Erythroblast (primary cell): ENCODE data around the gene KRTAP26-1.

ENCODE experiments used
- DNase-seq, 2 experiments: peaks; one replicate each; lab custom pipeline; 2025; lab: John Stamatoyannopoulos, UW
- GATA1 ChIP-seq: IDR thresholded peaks from 2 replicates; pipeline ENCODE4 v1.6.1; 2011; ENCODE audit warnings: low read depth, mild to moderate bottlenecking, control low read depth, low read length, moderate library complexity
- POLR2A ChIP-seq: IDR thresholded peaks from 2 replicates; pipeline ENCODE4 v1.6.1; 2011; ENCODE audit warnings: mild to moderate bottlenecking, low read length

Gene KRTAP26-1

GRCh38 chr21:30332681-30333080 is 12.6 kb upstream of the KRTAP26-1 start:
- DNase-seq: no peak
- TF ChIP-seq POLR2A (no peak), GATA1 (no peak)

GRCh38 chr21:30329203-30329875 is 9.2 kb upstream of the KRTAP26-1 start:
- TF ChIP-seq GATA1: no peak
- TF ChIP-seq POLR2A: no peak
- DNase-seq: no peak

GRCh38 chr21:30326390-30326789 is 6.3 kb upstream of the KRTAP26-1 start:
- DNase-seq: no peak
- TF ChIP-seq GATA1 (no peak), POLR2A (no peak)

GRCh38 chr21:30315701-30316100 is 4.4 kb downstream of the KRTAP26-1 start:
- no peak for DNase-seq
- no peak for TF ChIP-seq GATA1
- no peak for TF ChIP-seq POLR2A

GRCh38 chr21:30306884-30307283 is 13.2 kb downstream of the KRTAP26-1 start:
- TF ChIP-seq POLR2A (no peak), GATA1 (no peak)
- no peak for DNase-seq

DNA sequence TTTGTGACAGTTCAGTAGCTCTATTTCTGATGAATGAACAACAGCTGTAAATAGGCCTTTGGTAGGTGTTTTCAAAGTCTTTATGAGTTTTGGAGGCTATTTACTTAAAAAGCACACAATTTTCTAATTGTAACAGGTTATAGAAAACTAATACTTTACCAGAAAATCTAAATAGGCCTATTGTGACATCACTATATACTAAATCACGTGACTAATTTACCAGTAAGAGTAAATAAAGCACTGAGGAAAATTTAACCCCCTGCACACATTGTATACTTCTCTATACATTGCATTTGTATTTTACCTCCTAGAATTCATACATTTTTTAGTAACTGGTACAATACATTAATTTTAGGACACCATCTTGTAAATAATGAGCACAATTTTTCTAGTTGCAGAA is 15.0 kb downstream of the KRTAP26-1 start:
- no peak for DNase-seq
- TF ChIP-seq GATA1 (no peak), POLR2A (no peak)

GRCh38 chr21:30289215-30289614 is 30.9 kb downstream of the KRTAP26-1 start, which contains the start of gene KRTAP25-1:
Gene KRTAP25-1, minus strand, starts transcription at chr21:30289514. Its CDS starts 24 bp downstream, at chr21:30289490.
- DNase-seq: no peak
- no peak for TF ChIP-seq GATA1
- TF ChIP-seq POLR2A: no peak

GRCh38 chr21:30282850-30283249 is 37.3 kb downstream of the KRTAP26-1 start, which contains the start of gene KRTAP24-1:
Gene KRTAP24-1, minus strand, starts transcription at chr21:30282950. Its CDS starts 18 bp downstream, at chr21:30282932.
- DNase-seq: no peak
- no peak for TF ChIP-seq POLR2A

GRCh38 chr21:30271611-30272010 is 48.5 kb downstream of the KRTAP26-1 start:
- no peak for DNase-seq
- TF ChIP-seq GATA1 (no peak), POLR2A (no peak)

- no peak for DNase-seq
- TF ChIP-seq GATA1: no peak
- TF ChIP-seq POLR2A: no peak
Observed at GRCh38 chr21:30271156-30271555, 49.0 kb downstream of the KRTAP26-1 start.

DNA sequence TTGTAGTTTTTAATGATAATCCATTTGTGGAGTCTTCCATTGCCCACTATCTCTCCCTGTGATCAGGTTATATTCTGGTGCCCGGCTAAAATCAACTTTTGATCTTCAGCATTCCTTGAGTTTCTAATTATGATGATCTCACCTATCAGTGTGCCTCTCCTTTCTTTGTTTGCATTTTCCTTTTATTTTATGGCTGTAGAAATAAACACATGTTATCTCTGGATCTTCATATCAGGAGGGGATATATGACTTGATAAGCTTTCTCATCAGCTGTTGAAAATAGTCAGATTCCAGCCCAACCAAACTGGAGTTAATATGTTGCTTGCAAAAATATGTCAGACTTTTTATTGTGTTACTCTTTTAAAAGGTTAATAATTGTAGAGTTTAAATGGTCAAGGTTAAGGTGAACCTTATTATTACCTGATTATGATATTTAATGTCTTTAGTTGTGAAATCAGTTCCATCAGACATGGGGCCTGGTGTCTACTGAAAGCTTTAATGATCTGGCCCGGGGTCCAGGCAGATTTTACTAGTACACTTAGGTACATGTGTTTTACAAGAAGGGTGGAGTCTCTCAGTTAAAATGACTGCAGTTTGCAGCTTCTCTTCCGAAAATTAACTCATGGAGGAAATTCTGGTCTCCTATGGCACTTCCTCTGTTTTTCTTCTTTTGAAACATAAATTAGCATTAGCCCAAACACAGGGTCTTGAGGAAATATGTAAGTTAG is 50.1 kb downstream of the KRTAP26-1 start:
- TF ChIP-seq GATA1: no peak
- DNase-seq: no peak
